Measurements from ENCODE around the gene ARHGAP30.
"Not testable (repeated sequence)": the region's sequence is repeated elsewhere in the genome, so short reads cannot be mapped to it uniquely, and the experiment has no call there.

ARHGAP30 gene

GRCh38 chr1:161069731-161070270 is at the start of gene ARHGAP30:
Gene ARHGAP30, minus strand, starts transcription at chr1:161069891. Its CDS starts 267 bp downstream, at chr1:161069624.
- peak; percentile 64 to 82 (median 78) for DNase-seq (ENCODE audit: low read depth in 3 of 3)

- DNase-seq (ENCODE audit: low read depth in 3 of 3): peak; percentile 75 to 85 (median 77)
These were observed 48.3 kb upstream of the ARHGAP30 start, which contains the start of the genes NIT1 and PFDN2 for GRCh38 chr1:161117759-161118581. Gene NIT1, plus strand, starts transcription at chr1:161118105. Its CDS starts 72 bp downstream, at chr1:161118177. Gene PFDN2, minus strand, starts transcription at chr1:161118037. Its CDS starts 11 bp downstream, at chr1:161118026.

DNA sequence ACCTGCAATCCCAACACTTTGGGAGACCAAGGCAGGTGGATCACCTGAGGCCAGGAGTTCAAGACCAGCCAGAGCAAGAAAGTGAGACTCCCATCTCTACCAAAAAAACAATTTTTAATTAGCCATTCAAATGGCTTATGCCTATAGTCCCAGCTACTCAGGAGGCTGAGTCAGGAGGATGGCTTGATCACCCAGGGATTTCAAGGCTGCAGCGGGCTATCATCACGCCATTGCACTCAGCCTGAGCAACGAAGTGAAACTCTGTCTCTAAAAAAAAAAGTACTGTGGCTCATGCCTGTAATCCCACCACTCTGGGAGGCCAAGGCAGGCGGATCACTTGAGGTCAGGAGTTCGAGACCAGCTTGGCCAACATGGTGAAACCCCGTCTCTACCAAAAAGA is 46.3 kb upstream of the ARHGAP30 start:
- DNase-seq (ENCODE audit: low read depth in 3 of 3): not testable (repeated sequence)

GRCh38 chr1:161115132-161115711 is 45.5 kb upstream of the ARHGAP30 start:
- DNase-seq (ENCODE audit: low read depth in 3 of 3): peak in 1 of 3 donors; percentile 56

GRCh38 chr1:161114556-161114955 is 44.9 kb upstream of the ARHGAP30 start:
- no peak for DNase-seq (ENCODE audit: low read depth in 3 of 3)

- no peak for DNase-seq (ENCODE audit: low read depth in 3 of 3)
These were observed 44.2 kb upstream of the ARHGAP30 start for GRCh38 chr1:161113915-161114314.

GRCh38 chr1:161111527-161111926 is 41.8 kb upstream of the ARHGAP30 start:
- DNase-seq (ENCODE audit: low read depth in 3 of 3): no peak

GRCh38 chr1:161111117-161111516 is 41.4 kb upstream of the ARHGAP30 start:
- DNase-seq (ENCODE audit: low read depth in 3 of 3): no peak

GRCh38 chr1:161106431-161106830 is 36.7 kb upstream of the ARHGAP30 start:
- no peak for DNase-seq (ENCODE audit: low read depth in 3 of 3)

DNA sequence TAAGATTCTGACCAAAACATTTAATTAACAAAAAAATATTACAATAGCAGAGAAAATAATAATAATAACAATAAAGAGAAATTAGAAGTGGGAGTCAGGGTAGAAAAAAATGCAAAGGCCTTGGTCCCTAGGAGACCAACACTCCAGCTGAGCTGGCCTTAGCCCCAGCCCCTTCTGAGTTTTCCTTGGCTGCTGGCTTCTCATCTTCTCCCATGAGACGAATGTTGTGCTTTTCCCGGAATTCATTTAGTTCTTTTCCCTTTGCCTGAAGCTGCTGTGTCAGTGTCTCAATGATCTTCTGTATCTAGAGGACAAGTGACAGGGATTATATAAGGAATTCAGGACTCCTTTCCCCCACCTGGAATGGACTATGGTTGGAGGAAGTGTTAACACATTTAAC is 30.9 kb upstream of the ARHGAP30 start:
- DNase-seq (ENCODE audit: low read depth in 3 of 3): no peak

DNA sequence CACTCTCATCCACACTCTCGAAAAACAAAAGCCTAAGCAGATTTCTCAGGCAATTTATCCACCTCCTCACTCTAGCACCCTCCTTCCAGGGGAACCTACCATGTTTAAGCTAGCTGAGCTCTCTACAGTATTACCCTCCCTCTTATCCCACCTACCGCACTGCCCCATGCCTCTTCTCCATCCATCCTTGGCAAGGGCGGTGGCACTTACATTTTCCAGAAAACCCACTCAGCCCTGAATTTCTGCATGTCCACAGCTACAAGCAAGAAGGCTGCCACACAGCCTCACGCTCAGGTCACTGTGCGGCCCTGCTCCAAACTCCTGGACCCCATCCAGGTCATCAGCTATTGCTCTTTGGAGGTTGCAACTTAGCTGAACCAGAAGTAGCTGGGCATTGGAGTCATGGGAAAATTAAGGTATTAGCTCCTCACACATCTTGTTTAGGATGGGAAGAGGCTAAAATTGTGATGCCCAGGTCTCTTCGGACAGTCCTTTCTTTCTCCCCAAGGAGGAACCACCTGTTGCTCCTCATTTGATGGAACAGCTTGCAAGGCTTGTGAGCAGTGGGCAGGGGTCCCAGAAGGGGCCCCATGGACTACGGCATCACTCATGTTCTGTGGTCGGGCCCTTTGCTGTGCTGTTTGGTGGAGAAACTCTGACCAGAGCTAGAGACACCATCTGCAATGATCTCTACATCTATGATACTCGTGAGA is 29.6 kb upstream of the ARHGAP30 start:
- DNase-seq (ENCODE audit: low read depth in 3 of 3): no peak

- peak; percentile 48 to 60 (median 58) for DNase-seq (ENCODE audit: low read depth in 3 of 3)
These were observed 28.7 kb upstream of the ARHGAP30 start, which contains the start of gene KLHDC9 for GRCh38 chr1:161098210-161099068. Gene KLHDC9, plus strand, starts transcription at chr1:161098361. Its CDS starts 175 bp downstream, at chr1:161098536.

- DNase-seq (ENCODE audit: low read depth in 3 of 3): no peak
These were observed 26.8 kb upstream of the ARHGAP30 start for GRCh38 chr1:161096530-161096929.

- DNase-seq (ENCODE audit: low read depth in 3 of 3): no peak
These were observed 26.3 kb upstream of the ARHGAP30 start for GRCh38 chr1:161096015-161096414.

- no peak for DNase-seq (ENCODE audit: low read depth in 3 of 3)
These were observed 25.5 kb upstream of the ARHGAP30 start for GRCh38 chr1:161095230-161095629.

DNA sequence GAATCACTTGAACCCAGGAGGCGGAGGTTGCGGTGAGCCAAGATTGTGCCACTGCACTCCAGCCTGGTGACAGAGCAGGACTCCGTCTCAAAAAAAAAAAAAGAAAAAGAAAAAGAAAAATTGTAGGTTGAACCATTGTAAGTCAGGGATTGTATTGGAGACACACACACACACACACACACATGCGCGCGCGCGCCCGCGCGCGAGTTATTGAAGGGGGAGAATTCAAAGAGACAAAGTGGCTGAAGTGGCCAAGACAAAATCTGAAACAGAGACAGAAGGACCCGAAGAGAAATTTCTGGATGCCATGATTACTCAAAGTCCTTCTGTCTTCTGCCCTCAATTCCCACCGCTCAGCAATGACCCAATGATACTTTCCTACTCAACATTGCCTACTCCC is 24.8 kb upstream of the ARHGAP30 start:
- no peak for DNase-seq (ENCODE audit: low read depth in 3 of 3)

DNA sequence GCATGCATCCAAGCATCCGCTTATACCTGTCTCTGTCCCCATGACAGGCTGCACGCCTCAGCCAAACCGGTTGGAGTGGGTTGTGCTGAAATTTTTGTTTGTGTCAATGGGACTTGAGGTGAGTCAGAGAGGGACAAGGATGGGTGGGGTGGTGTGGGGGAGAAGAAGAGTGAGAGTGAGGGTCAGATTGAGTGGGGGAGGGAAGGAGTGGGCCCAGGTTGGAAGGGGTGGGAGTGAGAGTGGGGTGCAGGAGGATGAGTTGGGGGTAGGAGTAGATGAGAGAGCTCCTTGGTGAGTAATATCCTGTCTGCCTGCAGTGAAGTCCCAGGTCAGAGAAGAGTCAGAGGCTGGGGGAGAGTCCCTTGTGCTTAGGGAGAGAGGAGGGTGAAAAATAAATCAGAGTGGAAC is 22.9 kb upstream of the ARHGAP30 start:
- DNase-seq (ENCODE audit: low read depth in 3 of 3): no peak

- no peak for DNase-seq (ENCODE audit: low read depth in 3 of 3)
These were observed 22.3 kb upstream of the ARHGAP30 start for GRCh38 chr1:161091796-161092507.

- no peak for DNase-seq (ENCODE audit: low read depth in 3 of 3)
These were observed 21.4 kb upstream of the ARHGAP30 start for GRCh38 chr1:161091093-161091492.

DNA sequence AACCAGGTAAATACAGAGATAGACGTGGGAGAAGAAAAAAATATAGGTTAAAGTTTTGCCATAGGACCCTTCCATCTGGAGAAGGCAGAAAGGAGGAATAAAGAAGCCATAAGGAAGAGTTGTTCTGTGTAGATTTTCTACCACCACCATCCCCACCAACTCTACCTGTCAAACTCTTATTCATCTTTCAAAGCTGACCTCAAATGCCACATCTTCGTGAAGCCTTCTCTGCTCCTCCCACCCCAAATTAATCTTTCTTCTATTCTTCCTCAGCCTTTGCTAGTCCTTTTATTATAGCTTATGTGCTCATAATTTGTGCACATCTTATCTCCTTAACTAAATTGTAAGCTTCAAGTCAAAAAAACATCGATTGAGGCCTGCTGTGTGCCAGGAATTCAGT is 20.9 kb upstream of the ARHGAP30 start:
- no peak for DNase-seq (ENCODE audit: low read depth in 3 of 3)
